HG03103 (cell line): Measurements from ENCODE around the gene KLC1.

Experiments
- ATAC-seq: cut with Tn5 transposase; IDR thresholded peaks from one replicate; pipeline ENCODE4 v1.9.1; 2021; ENCODE audit warnings: low read depth; ENCODE audit not compliant: unreplicated experiment

KLC1 gene

GRCh38 chr14:103656031-103656755 is 27.2 kb downstream of the KLC1 start:
- ATAC-seq: no peak

- no peak for ATAC-seq
Measured at GRCh38 chr14:103656756-103657133, 27.7 kb downstream of the KLC1 start.

DNA sequence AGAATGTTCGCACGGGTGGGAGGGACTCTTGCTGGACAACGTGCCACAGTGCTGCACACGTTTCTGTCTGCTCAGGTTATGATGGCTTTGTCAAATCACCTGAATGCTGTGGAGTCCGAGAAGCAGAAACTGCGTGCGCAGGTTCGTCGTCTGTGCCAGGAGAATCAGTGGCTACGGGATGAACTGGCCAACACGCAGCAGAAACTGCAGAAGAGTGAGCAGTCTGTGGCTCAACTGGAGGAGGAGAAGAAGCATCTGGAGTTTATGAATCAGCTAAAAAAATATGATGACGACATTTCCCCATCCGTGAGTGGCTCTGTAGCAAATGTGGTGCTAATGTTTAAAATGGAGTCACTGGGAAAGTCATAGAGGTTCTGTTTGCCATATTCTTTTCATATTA is 28.5 kb downstream of the KLC1 start:
- no peak for ATAC-seq

GRCh38 chr14:103659631-103660030 is 30.6 kb downstream of the KLC1 start:
- ATAC-seq: no peak

GRCh38 chr14:103662029-103662428 is 33.0 kb downstream of the KLC1 start:
- ATAC-seq: no peak

- no peak for ATAC-seq
Measured at GRCh38 chr14:103662591-103662990, 33.6 kb downstream of the KLC1 start.

DNA sequence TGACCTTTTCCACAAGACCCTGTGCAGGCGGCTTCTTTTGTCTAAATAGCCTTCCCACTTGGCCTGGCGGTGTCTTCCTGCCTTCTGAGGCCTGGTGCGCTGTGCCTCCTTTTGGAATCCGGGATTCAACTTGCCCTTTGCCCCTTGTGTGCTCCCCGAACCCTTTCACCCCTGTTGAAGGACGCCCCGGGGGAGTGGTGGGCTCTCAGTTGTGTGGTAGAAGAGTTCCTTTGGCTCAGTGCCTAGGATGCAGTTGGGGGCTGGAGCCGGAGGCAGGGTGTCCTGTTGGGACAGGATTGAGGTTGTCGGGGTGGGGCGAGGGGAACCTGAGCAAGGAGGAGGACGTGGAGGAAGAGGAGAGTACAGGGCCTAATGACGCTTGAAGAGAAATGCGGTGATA is 34.5 kb downstream of the KLC1 start:
- ATAC-seq: no peak

- ATAC-seq: no peak
Measured at GRCh38 chr14:103667671-103668070, 38.7 kb downstream of the KLC1 start.

DNA sequence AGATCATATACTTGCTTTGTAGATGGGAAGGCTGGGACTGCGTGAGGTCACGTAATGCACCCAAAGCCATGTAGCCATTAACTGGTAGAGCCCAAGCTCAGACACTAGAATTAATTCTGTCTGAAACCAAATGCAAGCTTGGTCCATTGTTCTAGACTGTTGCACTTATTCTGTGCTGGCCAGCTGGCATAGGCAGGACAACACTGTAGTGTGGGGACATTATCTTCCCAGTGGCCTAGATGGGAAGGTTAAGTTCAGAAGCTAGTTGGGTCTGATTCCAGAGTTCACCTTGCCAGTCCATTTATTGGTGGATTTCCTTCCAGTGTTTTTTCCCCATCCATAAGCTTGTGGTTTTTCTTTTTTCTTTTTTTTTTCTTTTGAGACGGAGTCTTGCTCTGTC is 39.1 kb downstream of the KLC1 start:
- ATAC-seq: no peak

DNA sequence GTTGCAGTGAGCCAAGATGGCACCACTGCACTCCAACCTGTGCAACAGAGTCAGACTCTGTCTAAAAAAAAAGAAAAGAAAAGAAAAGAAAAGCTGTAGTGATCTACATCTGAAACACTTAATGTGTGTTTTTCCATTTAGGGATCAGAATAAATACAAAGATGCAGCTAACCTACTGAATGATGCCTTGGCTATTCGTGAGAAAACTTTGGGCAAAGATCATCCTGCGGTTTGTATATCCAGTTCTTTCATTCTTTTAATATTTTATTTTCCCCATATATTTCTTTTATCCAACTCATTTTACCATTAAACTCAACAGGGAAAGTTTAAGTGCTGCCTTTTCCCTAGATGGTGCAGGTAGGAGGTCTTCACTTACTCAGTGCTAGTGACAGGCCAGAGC is 40.4 kb downstream of the KLC1 start:
- ATAC-seq: no peak

- no peak for ATAC-seq
Measured at GRCh38 chr14:103671911-103672310, 42.9 kb downstream of the KLC1 start.

GRCh38 chr14:103675957-103676356 is 46.9 kb downstream of the KLC1 start:
- ATAC-seq: no peak

- ATAC-seq: no peak
Measured at GRCh38 chr14:103676881-103677675, 48.1 kb downstream of the KLC1 start.

GRCh38 chr14:103679351-103679750 is 50.3 kb downstream of the KLC1 start:
- ATAC-seq: no peak

DNA sequence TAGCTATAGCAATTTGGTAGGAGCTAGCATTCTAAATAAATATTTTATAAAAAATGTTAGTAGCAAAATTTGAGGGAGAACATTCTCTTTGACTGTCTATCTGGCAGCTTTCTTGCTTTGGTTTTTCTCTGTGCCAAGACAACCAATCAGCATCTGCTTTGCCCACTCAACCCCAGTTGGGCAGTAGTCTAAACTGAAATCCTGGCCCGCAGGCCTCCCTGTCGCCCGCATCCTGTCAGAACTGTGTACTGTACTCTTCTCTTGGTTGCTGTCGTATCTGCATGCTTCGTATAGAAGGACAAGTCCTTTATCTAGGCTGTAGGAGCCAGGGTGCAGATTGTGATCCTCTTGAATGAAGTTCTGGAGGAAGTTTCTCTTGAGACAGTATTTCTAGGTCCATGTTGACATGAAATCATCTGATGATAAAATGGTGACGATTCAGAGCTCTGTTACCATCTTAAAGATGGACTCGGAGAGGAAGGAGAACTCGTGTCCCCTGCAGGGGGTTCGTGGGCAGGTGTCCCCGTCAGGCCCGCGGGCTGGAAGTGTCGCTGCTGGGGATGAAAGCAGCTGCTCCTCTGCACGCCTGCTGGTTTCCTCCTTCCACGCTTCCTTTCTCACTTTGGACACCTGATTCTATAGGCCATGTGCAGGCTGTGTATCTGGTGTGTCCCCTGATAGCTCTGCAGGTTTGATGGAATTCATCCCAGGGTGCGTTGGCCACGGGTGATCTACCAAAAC is 51.6 kb downstream of the KLC1 start:
- ATAC-seq: no peak

GRCh38 chr14:103683139-103683538 is 54.1 kb downstream of the KLC1 start:
- ATAC-seq: no peak

DNA sequence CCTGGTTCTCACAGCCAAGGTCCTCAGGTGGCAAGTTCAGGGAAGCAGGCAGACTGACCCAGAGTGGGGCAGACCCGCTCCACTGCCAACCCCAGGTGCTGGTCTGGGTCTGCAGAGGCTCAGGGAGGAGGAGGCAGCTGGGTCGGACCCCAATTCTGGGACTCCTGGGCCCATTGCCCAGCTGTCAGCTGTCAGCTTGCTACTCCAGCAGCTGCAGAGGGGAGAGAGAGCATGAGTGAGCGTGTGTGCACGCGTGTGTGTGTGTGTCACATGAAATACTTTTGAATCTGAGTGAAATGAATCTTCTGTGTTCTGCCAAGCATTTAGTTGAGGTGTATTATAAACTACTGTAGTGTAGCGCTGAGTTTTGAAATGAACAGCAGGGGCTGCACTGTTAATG is 55.5 kb downstream of the KLC1 start:
- ATAC-seq: no peak

GRCh38 chr14:103684871-103685270 is 55.9 kb downstream of the KLC1 start:
- ATAC-seq: no peak

DNA sequence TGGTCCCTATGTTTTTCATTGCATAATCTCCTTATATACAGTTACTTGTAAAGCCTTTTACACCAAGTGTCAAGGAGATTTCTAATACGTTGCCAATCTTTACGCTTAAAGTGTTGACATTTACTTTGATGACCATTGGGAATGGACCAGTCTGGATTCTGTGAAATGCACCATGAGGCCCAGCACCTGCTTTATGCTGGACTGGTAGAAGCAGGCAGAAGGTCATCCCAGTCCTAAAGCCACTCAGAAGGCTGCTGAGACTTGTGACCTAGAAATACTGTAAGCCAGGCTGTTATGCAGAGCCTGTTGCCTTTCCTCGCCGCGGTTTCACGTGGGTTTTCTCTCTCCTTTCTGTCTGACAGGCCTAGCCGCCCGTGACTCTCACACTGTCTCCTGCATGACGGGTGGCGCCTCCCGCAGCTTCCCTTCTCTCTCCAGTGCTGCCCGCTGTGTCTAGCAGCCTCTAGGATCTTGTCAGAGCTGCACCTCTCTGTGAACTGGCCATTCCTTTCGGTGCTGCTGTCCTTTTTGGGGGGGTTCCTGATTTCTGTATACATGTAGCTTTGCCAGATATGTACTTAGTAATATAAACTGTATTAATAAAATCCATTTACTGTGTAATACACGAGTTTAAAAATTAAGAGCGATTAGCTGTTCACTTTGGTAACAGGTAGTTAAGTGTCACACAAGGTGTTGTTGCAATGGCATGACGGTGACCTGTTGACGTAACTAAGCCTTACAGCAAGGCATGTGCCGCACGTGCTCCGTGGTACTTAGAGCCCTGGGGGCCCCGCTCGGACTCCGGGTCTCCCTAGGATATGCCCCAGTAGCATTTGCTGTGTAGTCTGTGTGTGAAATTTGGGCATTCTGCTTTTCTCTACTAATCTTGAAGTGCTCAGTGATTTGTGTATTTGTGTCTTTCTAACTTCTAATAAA is 56.5 kb downstream of the KLC1 start:
- no peak for ATAC-seq

GRCh38 chr14:103686831-103687485 is 57.9 kb downstream of the KLC1 start:
- no peak for ATAC-seq
